Fibroblast of mammary gland (primary cell): ENCODE results near the gene GJE1.
A peak's percentile ranks its signal among the peaks of the same experiment; 100 is the strongest.
"Not testable (repeated sequence)": the region's sequence is repeated elsewhere in the genome, so short reads cannot be mapped to it uniquely, and the experiment has no call there.

Experiments
- DNase-seq: peaks from one replicate; pipeline ENCODE4 v3.0.0-alpha.2; 2010; ENCODE audit warnings: low read depth
- H3K4me3 ChIP-seq: 2 replicates; pipeline ENCODE4 v1.5.1; 2011; ENCODE audit warnings: low read depth, mild to moderate bottlenecking, low read length, moderate library complexity; ENCODE audit not compliant: control insufficient read depth
- TF ChIP-seq, protein P1 (sequence below): conservative IDR thresholded peaks from 2 replicates; pipeline ENCODE4 v1.5.1; 2011; ENCODE audit warnings: low read depth, low read length, inconsistent platforms; ENCODE audit not compliant: control insufficient read depth, insufficient read depth

GJE1 gene, protein sequence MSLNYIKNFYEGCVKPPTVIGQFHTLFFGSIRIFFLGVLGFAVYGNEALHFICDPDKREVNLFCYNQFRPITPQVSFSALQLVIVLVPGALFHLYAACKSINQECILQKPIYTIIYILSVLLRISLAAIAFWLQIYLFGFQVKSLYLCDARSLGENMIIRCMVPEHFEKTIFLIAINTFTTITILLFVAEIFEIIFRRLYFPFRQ

DNA sequence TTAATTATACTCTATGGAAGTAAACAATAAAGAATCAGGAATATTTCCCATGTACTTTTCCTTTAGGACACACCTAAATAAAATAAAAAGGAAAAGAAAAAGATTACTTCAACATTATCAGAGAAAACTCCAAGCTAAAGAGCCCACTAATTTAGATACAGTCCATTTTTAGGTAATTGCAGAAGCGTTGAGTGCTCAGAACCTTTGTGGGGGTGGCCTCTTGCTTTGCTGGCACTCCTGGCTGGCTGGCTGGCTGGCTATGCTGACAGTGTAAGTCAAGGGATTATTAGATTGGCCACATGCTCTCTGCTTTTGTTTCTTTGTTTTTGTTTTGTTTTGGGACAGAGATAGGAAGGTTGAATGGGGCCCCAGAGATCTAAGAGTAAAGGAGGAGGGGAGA, at the start of gene GJE1:
GJE1 (plus strand) TSS at position 301 of the 400 bp plus-strand sequence. CDS start 234 bp downstream, outside the sequence.
- no peak for DNase-seq
- no peak within 1 kb of the TSS for H3K4me3 ChIP-seq
- TF ChIP-seq, protein P1, sequence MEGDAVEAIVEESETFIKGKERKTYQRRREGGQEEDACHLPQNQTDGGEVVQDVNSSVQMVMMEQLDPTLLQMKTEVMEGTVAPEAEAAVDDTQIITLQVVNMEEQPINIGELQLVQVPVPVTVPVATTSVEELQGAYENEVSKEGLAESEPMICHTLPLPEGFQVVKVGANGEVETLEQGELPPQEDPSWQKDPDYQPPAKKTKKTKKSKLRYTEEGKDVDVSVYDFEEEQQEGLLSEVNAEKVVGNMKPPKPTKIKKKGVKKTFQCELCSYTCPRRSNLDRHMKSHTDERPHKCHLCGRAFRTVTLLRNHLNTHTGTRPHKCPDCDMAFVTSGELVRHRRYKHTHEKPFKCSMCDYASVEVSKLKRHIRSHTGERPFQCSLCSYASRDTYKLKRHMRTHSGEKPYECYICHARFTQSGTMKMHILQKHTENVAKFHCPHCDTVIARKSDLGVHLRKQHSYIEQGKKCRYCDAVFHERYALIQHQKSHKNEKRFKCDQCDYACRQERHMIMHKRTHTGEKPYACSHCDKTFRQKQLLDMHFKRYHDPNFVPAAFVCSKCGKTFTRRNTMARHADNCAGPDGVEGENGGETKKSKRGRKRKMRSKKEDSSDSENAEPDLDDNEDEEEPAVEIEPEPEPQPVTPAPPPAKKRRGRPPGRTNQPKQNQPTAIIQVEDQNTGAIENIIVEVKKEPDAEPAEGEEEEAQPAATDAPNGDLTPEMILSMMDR, result no peak

DNA sequence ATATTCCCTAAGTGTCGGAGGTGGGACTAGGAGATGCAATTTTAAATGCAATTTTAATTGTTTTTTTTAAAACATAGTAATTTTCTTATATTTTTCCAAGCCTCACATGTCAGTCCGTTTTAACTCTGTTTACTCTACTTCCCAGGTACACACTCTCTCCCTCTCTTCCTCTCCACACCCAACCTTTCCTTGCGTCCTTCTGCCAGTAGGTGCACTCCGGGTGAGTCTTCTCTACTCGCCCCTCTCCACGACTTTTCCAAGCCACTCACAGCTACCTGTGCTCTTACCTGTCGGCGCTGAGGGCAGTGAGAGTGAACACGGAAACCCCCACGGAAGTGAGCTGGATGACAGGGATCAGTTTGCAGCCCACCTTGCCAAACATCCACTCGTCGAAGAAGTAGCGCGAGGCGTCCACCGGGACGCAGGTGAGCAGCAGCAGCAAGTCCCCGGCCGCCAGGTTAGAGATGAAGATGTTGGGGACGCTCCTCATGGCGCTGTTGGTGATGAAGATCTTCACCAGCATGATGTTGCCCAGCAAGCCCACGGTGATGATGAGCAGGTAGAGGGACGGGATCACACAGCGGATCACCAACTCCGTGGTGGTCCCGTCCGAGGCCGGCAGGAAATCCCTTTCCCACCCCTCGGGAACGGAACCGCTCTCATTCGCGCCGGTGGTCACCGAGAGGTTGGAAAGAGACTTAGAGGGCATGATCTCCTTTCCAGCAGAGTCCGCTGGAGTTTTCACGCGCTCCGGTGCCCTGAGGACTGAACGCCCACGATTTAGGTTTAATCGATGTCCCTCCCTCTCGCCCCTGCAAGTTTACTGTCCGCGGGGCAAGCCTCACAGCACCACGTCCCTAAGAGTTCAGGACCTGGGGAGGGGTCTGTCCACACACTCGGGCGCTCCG, 44.5 kb upstream of the GJE1 start:
- TF ChIP-seq, protein P1, result no peak
- no peak for DNase-seq
- H3K4me3 ChIP-seq, result no peak overlapping the region

DNA sequence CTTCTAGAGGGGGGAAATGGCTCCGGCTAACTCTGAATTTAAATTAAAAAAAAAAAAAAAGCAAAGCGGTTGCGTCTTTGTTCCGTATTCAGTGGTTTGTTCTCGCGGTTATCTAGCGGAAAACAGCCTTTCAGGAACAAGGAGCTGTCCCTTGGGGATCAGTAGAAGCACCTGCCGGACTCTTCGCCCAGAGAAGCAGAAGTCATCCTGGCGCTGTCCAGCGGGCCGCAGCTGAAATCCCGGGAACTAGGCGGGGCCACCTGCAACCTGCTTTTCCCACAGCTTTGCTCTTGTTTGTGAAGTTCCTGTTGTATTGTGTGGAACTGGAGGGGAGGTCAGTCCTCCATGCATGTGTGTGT, 43.9 kb upstream of the GJE1 start:
- TF ChIP-seq, protein P1, result no peak
- peak; percentile 47 for DNase-seq

DNA sequence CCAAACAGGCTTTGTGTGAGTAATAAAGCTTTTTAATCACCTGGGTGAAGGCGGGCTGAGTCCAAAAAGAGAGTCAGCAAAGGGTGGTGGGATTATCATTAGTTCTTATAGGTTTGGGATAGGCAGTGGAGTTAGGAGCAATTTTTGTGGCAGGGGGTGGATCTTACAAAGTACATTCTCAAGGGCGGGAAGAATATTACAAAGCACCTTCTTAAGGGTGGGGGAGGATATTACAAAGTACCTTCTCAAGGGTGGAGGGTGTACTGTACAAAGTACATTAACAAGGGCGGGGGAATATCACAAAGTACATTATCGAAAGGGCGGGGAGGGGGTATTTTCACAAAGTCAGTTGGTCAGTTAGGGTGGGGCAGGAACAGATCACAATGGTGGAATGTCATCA, 27.9 kb upstream of the GJE1 start:
- DNase-seq, H3K4me3 ChIP-seq: not testable (repeated sequence)

More for the DNA sequence above, 43.9 kb upstream of the GJE1 start:
- no peak overlapping the region for H3K4me3 ChIP-seq

DNA sequence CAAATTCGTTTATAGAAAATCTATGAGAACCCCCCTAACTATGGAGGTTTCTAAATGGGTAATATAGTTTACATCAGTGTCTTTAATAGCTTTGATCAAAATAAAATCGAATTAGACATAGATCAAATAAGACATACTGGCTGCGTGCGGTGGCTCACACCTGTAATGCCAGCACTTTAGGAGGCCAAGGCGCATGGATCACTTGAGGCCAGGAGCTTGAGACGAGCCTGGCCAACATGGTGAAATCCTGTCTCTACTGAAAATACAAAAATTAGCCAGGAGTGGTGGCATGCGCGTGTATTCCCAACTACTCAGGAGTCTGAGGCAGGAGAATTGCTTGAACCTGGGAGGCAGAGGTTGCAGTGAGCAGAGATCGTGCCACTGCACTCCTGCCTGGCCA, 21.9 kb upstream of the GJE1 start:
- DNase-seq, H3K4me3 ChIP-seq: not testable (repeated sequence)

DNA sequence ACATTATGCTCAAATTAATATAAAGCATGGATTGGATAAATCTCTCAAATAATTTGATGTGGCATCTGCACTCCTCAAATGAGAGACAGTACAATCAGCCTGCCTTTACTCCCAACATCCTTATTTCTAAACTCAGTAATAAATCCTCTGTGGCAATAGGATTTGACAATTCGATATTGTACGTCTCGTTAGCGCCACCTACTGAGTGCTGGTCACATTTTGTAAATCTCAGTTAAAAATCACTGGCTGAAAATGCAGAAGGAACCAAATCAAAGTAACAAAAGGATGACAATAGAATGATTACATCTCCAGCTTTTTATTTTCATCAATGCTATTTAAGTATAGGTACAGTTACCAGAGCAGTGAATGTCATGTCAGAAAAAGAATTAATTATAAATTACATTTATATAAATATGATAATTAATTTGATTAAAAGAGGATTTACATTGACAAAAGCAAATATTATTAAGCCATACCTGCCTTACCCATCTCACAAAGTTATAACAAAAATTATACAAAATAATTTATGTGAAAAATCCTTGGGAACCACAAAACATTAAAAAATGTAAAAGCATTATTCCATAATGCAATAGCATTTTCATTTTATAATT, 20.2 kb upstream of the GJE1 start:
- DNase-seq, result peak; percentile 80
- TF ChIP-seq, protein P1, result peak; percentile 83
- H3K4me3 ChIP-seq, result no peak overlapping the region

DNA sequence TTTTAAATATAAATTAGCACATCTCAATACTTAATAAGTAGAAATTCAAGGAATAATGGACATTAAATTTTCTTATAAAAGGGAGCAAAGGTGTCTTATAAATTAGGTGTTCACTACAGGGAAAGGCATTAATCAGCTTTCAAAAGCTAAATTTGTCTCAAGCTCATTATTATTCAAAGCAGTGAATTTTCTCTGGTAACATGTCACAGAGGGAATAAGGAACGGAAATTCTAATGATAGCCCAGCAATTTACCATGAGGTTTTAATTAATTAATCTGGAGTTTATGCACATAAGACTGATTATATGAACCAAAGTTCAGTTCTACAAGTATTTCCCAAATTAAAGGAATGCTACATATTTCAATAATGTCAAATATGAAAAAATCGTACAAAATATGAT, 15.4 kb upstream of the GJE1 start:
- TF ChIP-seq, protein P1, result no peak
- DNase-seq, result no peak
- H3K4me3 ChIP-seq, result no peak overlapping the region
